NB4 (cell line): Measurements from ENCODE around the gene ANKRD6.

ENCODE experiments used
- MAX ChIP-seq: IDR thresholded peaks from 2 replicates; pipeline ENCODE4 v1.6.1; 2011; ENCODE audit warnings: low read depth, low read length
- MYC ChIP-seq: IDR thresholded peaks from 2 replicates; pipeline ENCODE4 v1.6.1; 2011; ENCODE audit warnings: low read depth, low read length
- TF ChIP-seq, protein P1 (sequence below): IDR thresholded peaks from one replicate; pipeline ENCODE4 v1.5.1; 2012; ENCODE audit warnings: low read depth, low read length

DNA sequence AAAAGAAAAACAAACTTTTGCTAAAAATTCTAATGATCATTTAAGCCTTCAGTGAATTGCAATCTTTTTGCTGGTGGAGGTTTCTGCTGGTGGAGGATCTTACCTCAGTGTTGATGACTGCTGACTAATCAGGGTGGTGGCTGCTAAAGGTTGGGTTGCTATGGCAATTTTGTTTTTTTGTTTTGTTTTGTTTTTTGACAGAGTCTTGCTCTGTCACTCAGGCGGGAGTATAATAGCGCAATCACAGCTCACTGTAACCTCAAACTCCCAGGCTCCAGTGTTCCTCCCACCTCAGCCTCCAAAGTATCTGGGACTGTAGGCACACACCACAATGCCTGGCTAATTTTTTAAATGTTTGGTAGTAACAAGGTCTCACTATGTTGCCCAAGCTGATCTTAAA lies 94.7 kb downstream of the ANKRD6 start:
- TF ChIP-seq, protein P1, sequence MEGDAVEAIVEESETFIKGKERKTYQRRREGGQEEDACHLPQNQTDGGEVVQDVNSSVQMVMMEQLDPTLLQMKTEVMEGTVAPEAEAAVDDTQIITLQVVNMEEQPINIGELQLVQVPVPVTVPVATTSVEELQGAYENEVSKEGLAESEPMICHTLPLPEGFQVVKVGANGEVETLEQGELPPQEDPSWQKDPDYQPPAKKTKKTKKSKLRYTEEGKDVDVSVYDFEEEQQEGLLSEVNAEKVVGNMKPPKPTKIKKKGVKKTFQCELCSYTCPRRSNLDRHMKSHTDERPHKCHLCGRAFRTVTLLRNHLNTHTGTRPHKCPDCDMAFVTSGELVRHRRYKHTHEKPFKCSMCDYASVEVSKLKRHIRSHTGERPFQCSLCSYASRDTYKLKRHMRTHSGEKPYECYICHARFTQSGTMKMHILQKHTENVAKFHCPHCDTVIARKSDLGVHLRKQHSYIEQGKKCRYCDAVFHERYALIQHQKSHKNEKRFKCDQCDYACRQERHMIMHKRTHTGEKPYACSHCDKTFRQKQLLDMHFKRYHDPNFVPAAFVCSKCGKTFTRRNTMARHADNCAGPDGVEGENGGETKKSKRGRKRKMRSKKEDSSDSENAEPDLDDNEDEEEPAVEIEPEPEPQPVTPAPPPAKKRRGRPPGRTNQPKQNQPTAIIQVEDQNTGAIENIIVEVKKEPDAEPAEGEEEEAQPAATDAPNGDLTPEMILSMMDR = no peak
- no peak for TF ChIP-seq MYC
- TF ChIP-seq MAX = no peak
